ENCODE results near the gene ZNF383. TPM values are rescaled to one million over a fixed set of nuclear protein-coding genes. Genes with fewer than 3 reads are reported as not detected.

ZNF383 gene
- total and polyA plus RNA-seq, 9 of the 15 experiments (the other 6 are each of a cell fraction or from before 2014, with no cell fraction given) = 2.0 to 8.2 (median 5.3) TPM

Other genes with a start within 250 kb of the ZNF383 start
- gene ZNF420, start 139.8 kb upstream of the ZNF383 start, total RNA-seq (2014; rRNA removed) = 3.8 and 5.1 TPM in 2 replicates
- 7.2 and 9.0 TPM in 2 replicates for gene ZNF420, start 139.8 kb upstream of the ZNF383 start, total RNA-seq (2014; rRNA removed; fragmentation: Illumina TruSeq; extraction: Trizol)
- 4.5 and 4.7 TPM in 2 replicates for gene ZNF420, start 139.8 kb upstream of the ZNF383 start, total RNA-seq (2015; rRNA removed; fragmentation: Illumina TruSeq; extraction: Trizol)
- gene ZNF420, start 139.8 kb upstream of the ZNF383 start, total RNA-seq (2021) = 6.7 and 8.5 TPM in 2 replicates
- gene ZNF420, start 139.8 kb upstream of the ZNF383 start, polyA plus RNA-seq (2011; rRNA removed) = 2.0 and 4.3 TPM in 2 replicates
- gene ZNF420, start 139.8 kb upstream of the ZNF383 start, polyA plus RNA-seq (2014; fragmentation: Illumina TruSeq; extraction: Trizol) = 5.1 and 5.4 TPM in 2 replicates
- 1 to 10 TPM; 5.8 to 6.0 TPM for gene ZNF420, start 139.8 kb upstream of the ZNF383 start, polyA plus RNA-seq (2014; fragmentation: Nextera tagmentation; extraction: Ambion mirVana)
- 2.6 and 3.0 TPM in 2 replicates for gene ZNF420, start 139.8 kb upstream of the ZNF383 start, polyA plus RNA-seq (2014; rRNA removed)
- gene ZNF585A, start 45.5 kb upstream of the ZNF383 start, total RNA-seq (2014; rRNA removed) = 3.0 and 5.6 TPM in 2 replicates
- gene ZNF585A, start 45.5 kb upstream of the ZNF383 start, total RNA-seq (2014; rRNA removed; fragmentation: Illumina TruSeq; extraction: Trizol) = 10.0 and 12.0 TPM in 2 replicates
- 5.6 and 6.3 TPM in 2 replicates for gene ZNF585A, start 45.5 kb upstream of the ZNF383 start, total RNA-seq (2015; rRNA removed; fragmentation: Illumina TruSeq; extraction: Trizol)
- 4.9 and 6.1 TPM in 2 replicates for gene ZNF585A, start 45.5 kb upstream of the ZNF383 start, total RNA-seq (2021)
- 6.2 and 6.4 TPM in 2 replicates for gene ZNF585A, start 45.5 kb upstream of the ZNF383 start, polyA plus RNA-seq (2011; rRNA removed)
- gene ZNF585A, start 45.5 kb upstream of the ZNF383 start, polyA plus RNA-seq (2014; fragmentation: Illumina TruSeq; extraction: Trizol) = 7.1 and 8.5 TPM in 2 replicates
- 10 to 100 TPM; 29.6 to 31.0 TPM for gene ZNF585A, start 45.5 kb upstream of the ZNF383 start, polyA plus RNA-seq (2014; fragmentation: Nextera tagmentation; extraction: Ambion mirVana)
- 8.5 and 9.1 TPM in 2 replicates for gene ZNF585A, start 45.5 kb upstream of the ZNF383 start, polyA plus RNA-seq (2014; rRNA removed)
- gene ZNF585B, start 7.7 kb upstream of the ZNF383 start, total RNA-seq (2014; rRNA removed) = 3.7 and 5.8 TPM in 2 replicates
- 4.6 and 5.1 TPM in 2 replicates for gene ZNF585B, start 7.7 kb upstream of the ZNF383 start, total RNA-seq (2014; rRNA removed; fragmentation: Illumina TruSeq; extraction: Trizol)
- 5.1 and 5.3 TPM in 2 replicates for gene ZNF585B, start 7.7 kb upstream of the ZNF383 start, total RNA-seq (2015; rRNA removed; fragmentation: Illumina TruSeq; extraction: Trizol)
- 5.0 and 6.0 TPM in 2 replicates for gene ZNF585B, start 7.7 kb upstream of the ZNF383 start, total RNA-seq (2021)
- 4.2 and 6.5 TPM in 2 replicates for gene ZNF585B, start 7.7 kb upstream of the ZNF383 start, polyA plus RNA-seq (2011; rRNA removed)
- gene ZNF585B, start 7.7 kb upstream of the ZNF383 start, polyA plus RNA-seq (2014; fragmentation: Illumina TruSeq; extraction: Trizol) = 3.3 and 4.8 TPM in 2 replicates
- gene ZNF585B, start 7.7 kb upstream of the ZNF383 start, polyA plus RNA-seq (2014; fragmentation: Nextera tagmentation; extraction: Ambion mirVana) = 10 to 100 TPM in 1 of 2 experiments, 1 to 10 TPM in 1; 7.9 to 11.0 TPM
- 6.4 and 8.6 TPM in 2 replicates for gene ZNF585B, start 7.7 kb upstream of the ZNF383 start, polyA plus RNA-seq (2014; rRNA removed)
- gene ZNF527, start 152.9 kb downstream of the ZNF383 start, total RNA-seq (2014; rRNA removed) = 0.18 and 0.82 TPM in 2 replicates
- gene ZNF527, start 152.9 kb downstream of the ZNF383 start, total RNA-seq (2014; rRNA removed; fragmentation: Illumina TruSeq; extraction: Trizol) = 0.80 and 1.4 TPM in 2 replicates
- gene ZNF527, start 152.9 kb downstream of the ZNF383 start, total RNA-seq (2015; rRNA removed; fragmentation: Illumina TruSeq; extraction: Trizol) = 0.60 and 1.0 TPM in 2 replicates
- 0.60 and 0.84 TPM in 2 replicates for gene ZNF527, start 152.9 kb downstream of the ZNF383 start, total RNA-seq (2021)
- 0.09 and 0.91 TPM in 2 replicates for gene ZNF527, start 152.9 kb downstream of the ZNF383 start, polyA plus RNA-seq (2011; rRNA removed)
- 0.73 and 1.2 TPM in 2 replicates for gene ZNF527, start 152.9 kb downstream of the ZNF383 start, polyA plus RNA-seq (2014; fragmentation: Illumina TruSeq; extraction: Trizol)
- under 1 TPM; 0.69 to 0.86 TPM for gene ZNF527, start 152.9 kb downstream of the ZNF383 start, polyA plus RNA-seq (2014; fragmentation: Nextera tagmentation; extraction: Ambion mirVana)
- gene ZNF527, start 152.9 kb downstream of the ZNF383 start, polyA plus RNA-seq (2014; rRNA removed) = 0.53 and 0.76 TPM in 2 replicates
- 5.1 and 5.6 TPM in 2 replicates for gene ZNF569, start 249.2 kb downstream of the ZNF383 start, total RNA-seq (2014; rRNA removed)
- 4.9 and 5.7 TPM in 2 replicates for gene ZNF569, start 249.2 kb downstream of the ZNF383 start, total RNA-seq (2014; rRNA removed; fragmentation: Illumina TruSeq; extraction: Trizol)
- gene ZNF569, start 249.2 kb downstream of the ZNF383 start, total RNA-seq (2015; rRNA removed; fragmentation: Illumina TruSeq; extraction: Trizol) = 5.4 and 5.7 TPM in 2 replicates
- gene ZNF569, start 249.2 kb downstream of the ZNF383 start, total RNA-seq (2021) = 4.1 and 4.9 TPM in 2 replicates
- gene ZNF569, start 249.2 kb downstream of the ZNF383 start, polyA plus RNA-seq (2011; rRNA removed) = 0.93 and 2.8 TPM in 2 replicates
- gene ZNF569, start 249.2 kb downstream of the ZNF383 start, polyA plus RNA-seq (2014; fragmentation: Illumina TruSeq; extraction: Trizol) = 3.0 and 4.5 TPM in 2 replicates
- gene ZNF569, start 249.2 kb downstream of the ZNF383 start, polyA plus RNA-seq (2014; fragmentation: Nextera tagmentation; extraction: Ambion mirVana) = 1 to 10 TPM; 2.1 to 3.9 TPM
- 2.8 and 3.1 TPM in 2 replicates for gene ZNF569, start 249.2 kb downstream of the ZNF383 start, polyA plus RNA-seq (2014; rRNA removed)